Measurements from ENCODE around the gene PHGDH. TPM values are rescaled to one million over a fixed set of nuclear protein-coding genes. Genes with fewer than 3 reads are reported as not detected.

Gene PHGDH
- total RNA-seq: 61.7 TPM

DNA sequence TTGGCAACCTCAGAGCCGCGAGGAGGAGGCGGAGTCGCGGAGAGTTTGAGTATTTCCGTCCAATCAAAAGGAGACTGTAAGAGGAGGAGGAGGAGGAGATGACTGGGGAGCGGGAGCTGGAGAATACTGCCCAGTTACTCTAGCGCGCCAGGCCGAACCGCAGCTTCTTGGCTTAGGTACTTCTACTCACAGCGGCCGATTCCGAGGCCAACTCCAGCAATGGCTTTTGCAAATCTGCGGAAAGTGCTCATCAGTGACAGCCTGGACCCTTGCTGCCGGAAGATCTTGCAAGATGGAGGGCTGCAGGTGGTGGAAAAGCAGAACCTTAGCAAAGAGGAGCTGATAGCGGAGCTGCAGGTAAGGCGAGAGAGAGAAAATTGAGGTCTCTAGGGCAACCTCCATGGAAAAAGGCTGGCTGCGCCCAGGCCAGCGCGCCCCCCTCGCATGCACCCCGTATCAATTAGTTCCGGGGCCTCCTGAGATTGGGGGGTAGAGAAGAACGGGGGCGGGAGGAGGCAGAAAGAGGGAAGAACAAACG lies at the start of gene PHGDH:
TSS of gene PHGDH (plus strand) at position 131 of the 538 bp plus-strand sequence. CDS start at position 220, 89 bp downstream.
- peak in 1 of 2 donors; percentile 83 for DNase-seq (ENCODE audit: low spot score in 2 of 2)
- H3K27me3 ChIP-seq: no peaks in the 10 kb centered on the region
- intact Hi-C loops (cut with DNase I): loop anchor here (2.0 to 5.0 kb wide), 2 partner anchors 29 to 80 kb away; no protein-coding TSS in a partner anchor
- TF ChIP-seq CTCF (IDR thresholded peaks at IDR 0.05): no peak
- H3K4me3 ChIP-seq: peak within 1 kb of the TSS; percentile 64 to 81
- peaks cover 0 to 19% of the 10 kb centered on the region in 2 donors for H3K4me1 ChIP-seq
- no peaks in the 10 kb centered on the region for H3K36me3 ChIP-seq
- no peaks in the 10 kb centered on the region for H3K9me3 ChIP-seq
- H3K27ac ChIP-seq: peak within 1 kb of the TSS; percentile 86 to 87

- H3K36me3 ChIP-seq: no peaks in the 10 kb centered on the region
- intact Hi-C loops (cut with DNase I): no loop called here
- TF ChIP-seq CTCF (IDR thresholded peaks at IDR 0.05): no peak
- H3K4me1 ChIP-seq: no peaks in the 10 kb centered on the region
- no peak overlapping the region for H3K27ac ChIP-seq
- DNase-seq (ENCODE audit: low spot score in 2 of 2): no peak
- no peaks in the 10 kb centered on the region for H3K9me3 ChIP-seq
- H3K4me3 ChIP-seq: no peak overlapping the region
- H3K27me3 ChIP-seq: no peaks in the 10 kb centered on the region
Measured at GRCh38 chr1:119662034-119662437, 49.7 kb upstream of the PHGDH start.

DNA sequence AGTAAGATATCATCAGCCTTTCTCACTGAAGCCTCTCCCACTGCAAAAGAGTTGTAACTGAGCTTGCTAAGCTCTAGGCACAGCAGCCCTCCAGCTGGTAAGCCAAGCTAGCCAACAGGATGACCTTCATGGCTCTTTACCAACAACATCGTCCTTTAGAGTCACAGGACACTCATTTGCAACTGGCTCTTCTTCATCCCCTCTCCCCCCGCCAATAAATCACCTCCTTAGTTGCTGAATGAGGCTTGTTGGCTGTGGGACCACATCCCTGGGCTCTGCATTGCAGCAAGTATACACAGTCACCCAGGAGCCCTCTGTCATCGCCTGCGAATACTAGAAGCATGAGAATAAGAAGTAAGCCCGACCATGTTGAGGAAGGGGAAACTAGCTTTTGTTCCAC lies 47.7 kb upstream of the PHGDH start:
- no peaks in the 10 kb centered on the region for H3K27me3 ChIP-seq
- intact Hi-C loops (cut with DNase I): no loop called here
- no peaks in the 10 kb centered on the region for H3K4me1 ChIP-seq
- no peak for DNase-seq (ENCODE audit: low spot score in 2 of 2)
- TF ChIP-seq CTCF (IDR thresholded peaks at IDR 0.05): no peak
- no peak overlapping the region for H3K27ac ChIP-seq
- H3K36me3 ChIP-seq: no peaks in the 10 kb centered on the region
- H3K4me3 ChIP-seq: no peak overlapping the region
- H3K9me3 ChIP-seq: no peaks in the 10 kb centered on the region

DNA sequence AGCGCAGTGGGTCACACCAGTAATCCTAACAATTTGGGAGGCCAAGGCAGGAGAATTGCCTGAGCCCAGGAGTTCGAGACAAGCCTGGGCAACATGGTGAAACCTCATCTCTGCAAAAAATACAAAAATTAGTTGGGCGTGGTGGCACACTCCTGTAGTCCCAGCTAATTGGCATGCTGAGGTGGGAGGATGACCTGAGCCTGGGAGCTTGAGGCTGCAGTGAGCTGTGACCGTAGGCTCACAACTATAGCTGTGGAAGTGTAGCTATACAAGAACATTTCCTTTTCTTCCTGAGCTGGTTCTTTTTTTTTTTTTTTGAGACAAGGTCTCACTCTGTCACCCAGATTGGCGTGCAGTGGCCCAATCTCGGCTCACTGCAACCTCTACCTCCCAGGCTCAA lies 44.6 kb upstream of the PHGDH start:
- intact Hi-C loops (cut with DNase I): no loop called here
- no peak for DNase-seq (ENCODE audit: low spot score in 2 of 2)
- Histone ChIP-seq H3K4me1 (no peaks in the 10 kb centered on the region), H3K9me3 (no peaks in the 10 kb centered on the region), H3K4me3 (no peak overlapping the region), H3K27ac (no peak overlapping the region), H3K36me3 (no peaks in the 10 kb centered on the region), H3K27me3 (no peaks in the 10 kb centered on the region)
- no peak for TF ChIP-seq CTCF (IDR thresholded peaks at IDR 0.05)

DNA sequence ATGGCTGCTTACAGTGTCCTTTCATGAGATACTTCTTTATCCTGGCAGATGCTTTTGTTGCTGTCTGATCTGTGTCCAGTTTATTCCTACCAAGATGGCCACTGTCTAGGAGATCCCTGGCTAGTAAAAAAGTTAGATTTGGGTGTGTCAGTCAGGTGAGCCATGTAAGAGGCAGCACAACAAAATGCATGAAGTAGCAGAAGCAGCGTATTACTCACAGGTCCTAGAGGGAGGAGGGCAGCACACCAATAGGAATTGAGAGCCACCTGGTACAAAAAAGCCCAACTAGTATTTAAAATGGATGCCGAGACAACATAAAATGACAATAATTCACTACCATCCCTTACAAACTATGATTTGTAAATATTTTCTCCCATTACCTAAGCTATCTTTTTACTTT lies 40.8 kb upstream of the PHGDH start:
- peaks cover 0 to 4% of the 10 kb centered on the region in 2 donors for H3K4me1 ChIP-seq
- no peaks in the 10 kb centered on the region for H3K36me3 ChIP-seq
- intact Hi-C loops (cut with DNase I): no loop called here
- no peak for DNase-seq (ENCODE audit: low spot score in 2 of 2)
- H3K4me3 ChIP-seq: no peak overlapping the region
- no peak overlapping the region for H3K27ac ChIP-seq
- no peak for TF ChIP-seq CTCF (IDR thresholded peaks at IDR 0.05)
- no peaks in the 10 kb centered on the region for H3K9me3 ChIP-seq
- H3K27me3 ChIP-seq: no peaks in the 10 kb centered on the region
